ENCODE measurements around the gene UGT1A10. TPM values are rescaled to one million over a fixed set of nuclear protein-coding genes. Genes with fewer than 3 reads are reported as not detected.
"Not testable (repeated sequence)": the region's sequence is repeated elsewhere in the genome, so short reads cannot be mapped to it uniquely, and the experiment has no call there.

Gene UGT1A10
- total and polyA plus RNA-seq, 2 donors (not counting 1 experiment from before 2014, with no cell fraction given), result not detected

- DNase-seq; H3K27ac Mint-ChIP-seq; intact Hi-C loops (cut with micrococcal nuclease); H3K79me2 ChIP-seq (ENCODE audit: control insufficient read depth, insufficient read depth, low read length); H4K20me1 ChIP-seq (ENCODE audit: control insufficient read depth, insufficient read depth, low read length, poor library complexity, severe bottlenecking); H3K4me2 ChIP-seq (replicated peaks; ENCODE audit: low read depth, low read length, poor library complexity, severe bottlenecking); H3K27ac ChIP-seq (ENCODE audit: low read length in 2 of 2); H3K9me3 ChIP-seq (ENCODE audit: control extremely low read depth in 1 of 3, control insufficient read depth in 2 of 3, insufficient read depth in 1 of 3, low read length in 2 of 3); H3K9me3 Mint-ChIP-seq (ENCODE audit: insufficient read depth); H3K4me1 Mint-ChIP-seq; H3K4me1 ChIP-seq (ENCODE audit: control insufficient read depth in 2 of 2, insufficient read depth in 2 of 2, low read length in 2 of 2); H3K9ac ChIP-seq (ENCODE audit: low read length); ATAC-seq (ENCODE audit: low read depth); POLR2A ChIA-PET; H2AFZ ChIP-seq (ENCODE audit: insufficient read depth, low read depth, low read length, poor library complexity, severe bottlenecking); H3K36me3 ChIP-seq (replicated peaks in 1 of 2; ENCODE audit: control extremely low read depth in 1 of 2, control insufficient read depth in 1 of 2, extremely low read depth in 1 of 2, insufficient read depth in 2 of 2, low read length in 1 of 2); H3K4me3 ChIP-seq (ENCODE audit: control extremely low read depth in 1 of 5, extremely low read depth in 1 of 5, insufficient read depth in 1 of 5, low read depth in 2 of 5, low read length in 4 of 5); H3K4me3 Mint-ChIP-seq; H3K27me3 ChIP-seq (replicated peaks in 1 of 4; ENCODE audit: control extremely low read depth in 1 of 4, control insufficient read depth in 3 of 4, insufficient read depth in 4 of 4, low read length in 3 of 4); CTCF ChIA-PET: not testable (repeated sequence)
- WGBS (ENCODE audit: insufficient coverage), result 94% methylated on average over 12 of the region's 14 CpGs
- H3K27me3 Mint-ChIP-seq, result peaks cover 55% of the 10 kb centered on the region
Observed at GRCh38 chr2:233736868-233737653, 100.8 kb downstream of the UGT1A10 start.

- Histone ChIP-seq H3K4me2 (replicated peaks; ENCODE audit: low read depth, low read length, poor library complexity, severe bottlenecking) (no peak overlapping the region), H3K79me2 (ENCODE audit: control insufficient read depth, insufficient read depth, low read length) (no peaks in the 10 kb centered on the region), H2AFZ (ENCODE audit: insufficient read depth, low read depth, low read length, poor library complexity, severe bottlenecking) (no peak overlapping the region), H3K27ac (ENCODE audit: low read length in 2 of 2) (no peak overlapping the region), H3K9me3 (ENCODE audit: control extremely low read depth in 1 of 3, control insufficient read depth in 2 of 3, insufficient read depth in 1 of 3, low read length in 2 of 3) (peaks cover 0 to 8% (median 0%) of the 10 kb centered on the region in 3 donors), H3K27me3 (replicated peaks in 1 of 4; ENCODE audit: control extremely low read depth in 1 of 4, control insufficient read depth in 3 of 4, insufficient read depth in 4 of 4, low read length in 3 of 4) (peaks cover 0 to 2% (median 0%) of the 10 kb centered on the region in 4 experiments), H3K4me1 (ENCODE audit: control insufficient read depth in 2 of 2, insufficient read depth in 2 of 2, low read length in 2 of 2) (no peaks in the 10 kb centered on the region), H4K20me1 (ENCODE audit: control insufficient read depth, insufficient read depth, low read length, poor library complexity, severe bottlenecking) (no peaks in the 10 kb centered on the region), H3K4me3 (ENCODE audit: control extremely low read depth in 1 of 5, extremely low read depth in 1 of 5, insufficient read depth in 1 of 5, low read depth in 2 of 5, low read length in 4 of 5) (no peak overlapping the region), H3K36me3 (replicated peaks in 1 of 2; ENCODE audit: control extremely low read depth in 1 of 2, control insufficient read depth in 1 of 2, extremely low read depth in 1 of 2, insufficient read depth in 2 of 2, low read length in 1 of 2) (no peaks in the 10 kb centered on the region), H3K9ac (ENCODE audit: low read length) (no peak overlapping the region)
- ChIA-PET POLR2A (no interaction called here), CTCF (interaction anchor here (0.6 kb wide), 1 partner anchor 1316 kb away, joined by 5 read pairs; no protein-coding TSS in a partner anchor)
- no peak for ATAC-seq (ENCODE audit: low read depth)
- H3K27ac Mint-ChIP-seq, result no peak overlapping the region
- TF ChIP-seq EZH2 (IDR thresholded peaks at IDR 0.05; ENCODE audit: borderline replicate concordance, insufficient read depth, low read depth, low read length, poor library complexity, severe bottlenecking), result no peak
- no peak for TF ChIP-seq CTCF (IDR thresholded peaks at IDR 0.05)
- no peaks in the 10 kb centered on the region for H3K4me1 Mint-ChIP-seq
- whole genome bisulfite sequencing (ENCODE audit: insufficient coverage), result no CpG with 5 or more reads among the region's 2 CpGs
- H3K9me3 Mint-ChIP-seq (ENCODE audit: insufficient read depth), result no peaks in the 10 kb centered on the region
- H3K27me3 Mint-ChIP-seq, result peaks cover 45% of the 10 kb centered on the region
- no peak overlapping the region for H3K4me3 Mint-ChIP-seq
- no peak for DNase-seq
- intact Hi-C loops (cut with micrococcal nuclease), result no loop called here
Observed at GRCh38 chr2:233740870-233741269, 104.6 kb downstream of the UGT1A10 start.
